Bronchial epithelial cell (primary cell): ENCODE measurements around the gene EML4. TPM values are rescaled to one million over a fixed set of nuclear protein-coding genes. Genes with fewer than 3 reads are reported as not detected.

Source experiments
- DNase-seq: peaks from one replicate; pipeline ENCODE4 v3.0.0-alpha.2; 2010; ENCODE audit warnings: low read depth
- FAIRE-seq: peaks from 2 replicates; lab custom pipeline; 2011; peaks lifted over from hg19 to GRCh38; lab: Jason Lieb, UNC
- H3K27me3 ChIP-seq: 2 replicates; pipeline ENCODE4 v1.5.1; 2011; ENCODE audit warnings: low read length; ENCODE audit not compliant: control insufficient read depth, insufficient read depth
- H3K36me3 ChIP-seq: 2 replicates; pipeline ENCODE4 v1.5.1; 2011; ENCODE audit warnings: low read length; ENCODE audit not compliant: control insufficient read depth, insufficient read depth
- H3K4me3 ChIP-seq: 2 replicates; pipeline ENCODE4 v1.5.1; 2011; ENCODE audit warnings: mild to moderate bottlenecking, low read depth, low read length, control low read depth
- CTCF ChIP-seq: IDR thresholded peaks from 2 replicates; pipeline ENCODE4 v1.5.1; 2011; ENCODE audit warnings: mild to moderate bottlenecking, moderate library complexity, low read length, control low read depth, inconsistent platforms; ENCODE audit not compliant: insufficient read depth, severe bottlenecking
- total RNA-seq: library from RNA; depleted of rRNA; stranded (reverse); fragments of >200 nt; gene quantifications from 2 replicates; pipeline ENCODE4 v1.2.1, GENCODE V29; 2014

The EML4 gene
- total RNA-seq, 1 donor from 2014 or later = 26.3 TPM

GRCh38 chr2:42317486-42317885 is 148.3 kb downstream of the EML4 start:
- TF ChIP-seq CTCF = no peak
- no peak overlapping the region for H3K4me3 ChIP-seq
- FAIRE-seq = no peak
- DNase-seq = no peak
- H3K27me3 ChIP-seq = no peaks in the 10 kb centered on the region
- H3K36me3 ChIP-seq = peaks cover 1% of the 10 kb centered on the region

- Histone ChIP-seq H3K4me3 (no peak overlapping the region), H3K27me3 (no peaks in the 10 kb centered on the region), H3K36me3 (peaks cover 1% of the 10 kb centered on the region)
- no peak for TF ChIP-seq CTCF
- no peak for DNase-seq
- FAIRE-seq = no peak
These were observed 148.8 kb downstream of the EML4 start for GRCh38 chr2:42317945-42318344.

DNA sequence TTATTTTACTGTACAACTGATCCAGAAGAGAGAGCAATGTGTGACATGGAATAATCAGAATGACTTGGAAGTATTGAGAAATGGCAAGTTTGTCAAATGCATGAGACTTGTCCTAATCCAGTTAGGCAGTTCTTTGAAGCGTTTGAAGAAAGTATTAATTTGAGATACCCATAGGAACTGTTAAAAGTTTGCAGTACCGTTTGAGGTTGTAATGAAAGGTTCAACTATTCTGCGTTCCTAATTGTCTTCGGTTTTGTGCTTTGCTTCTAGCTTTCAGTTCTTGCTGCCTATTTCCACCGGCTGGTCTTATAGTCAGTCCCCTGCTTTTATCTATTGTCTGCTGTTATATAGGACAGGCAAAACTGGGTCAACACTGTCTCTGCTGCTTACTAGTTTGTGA is 150.1 kb downstream of the EML4 start:
- no peaks in the 10 kb centered on the region for H3K27me3 ChIP-seq
- DNase-seq (no peak), FAIRE-seq (no peak)
- no peak for TF ChIP-seq CTCF
- peaks cover 1% of the 10 kb centered on the region for H3K36me3 ChIP-seq
- no peak overlapping the region for H3K4me3 ChIP-seq

DNA sequence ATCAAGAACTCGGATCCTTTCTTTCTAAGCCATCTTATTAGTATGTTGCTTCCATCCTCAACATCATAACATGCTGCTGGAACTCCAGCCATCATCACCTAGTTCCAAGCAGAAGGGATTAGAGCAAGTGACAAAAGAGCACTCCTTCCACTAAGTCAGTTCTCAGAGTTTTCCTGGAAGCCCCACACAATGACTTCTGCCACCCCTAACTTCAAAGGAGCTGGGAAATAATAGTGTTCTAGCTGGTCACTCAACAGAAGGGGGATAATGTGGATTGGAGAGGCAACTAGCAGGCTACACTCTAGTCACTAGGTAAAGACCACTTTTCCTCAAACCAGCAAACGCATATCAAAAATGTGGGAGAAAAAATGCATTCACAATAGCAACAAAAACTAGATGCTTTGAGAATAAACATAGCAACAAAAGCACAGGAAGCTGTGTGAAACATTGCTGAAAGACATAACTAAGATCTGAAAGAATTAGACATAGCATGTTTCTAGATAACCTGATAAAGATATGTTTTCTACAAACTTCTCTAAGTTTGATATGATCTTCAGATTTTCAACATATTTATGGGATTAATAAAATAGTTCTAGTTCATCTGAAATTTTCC is 152.4 kb downstream of the EML4 start:
- no peak for TF ChIP-seq CTCF
- no peak overlapping the region for H3K4me3 ChIP-seq
- H3K27me3 ChIP-seq = no peaks in the 10 kb centered on the region
- H3K36me3 ChIP-seq = no peaks in the 10 kb centered on the region
- DNase-seq (no peak), FAIRE-seq (no peak)

DNA sequence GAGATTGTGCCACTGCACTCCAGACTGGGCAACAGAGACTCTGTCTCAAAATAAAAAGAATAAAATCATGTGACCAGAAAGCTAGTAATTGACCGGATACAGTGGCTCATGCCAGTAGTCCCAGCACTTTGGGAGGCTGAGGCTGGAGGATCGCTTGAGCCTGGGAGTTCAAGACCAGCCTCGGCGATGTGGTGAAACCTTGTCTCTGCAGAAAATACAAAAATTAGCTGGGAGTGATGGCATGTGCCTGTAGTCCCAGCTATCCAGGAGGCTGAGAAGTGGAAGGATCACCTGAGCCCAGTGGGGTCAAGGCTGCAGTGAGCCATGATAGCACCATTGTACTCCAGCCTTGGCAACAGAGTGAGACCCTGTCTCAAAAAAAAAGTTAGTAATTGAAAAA is 155.1 kb downstream of the EML4 start:
- H3K36me3 ChIP-seq = no peaks in the 10 kb centered on the region
- no peak for TF ChIP-seq CTCF
- H3K4me3 ChIP-seq = no peak overlapping the region
- DNase-seq = no peak
- no peak for FAIRE-seq
- H3K27me3 ChIP-seq = no peaks in the 10 kb centered on the region

- peaks cover 2% of the 10 kb centered on the region for H3K36me3 ChIP-seq
These were observed 155.8 kb downstream of the EML4 start for GRCh38 chr2:42324949-42325348.

More at GRCh38 chr2:42324949-42325348, 155.8 kb downstream of the EML4 start:
- FAIRE-seq (no peak), DNase-seq (no peak)
- no peaks in the 10 kb centered on the region for H3K27me3 ChIP-seq
- H3K4me3 ChIP-seq = no peak overlapping the region
- no peak for TF ChIP-seq CTCF
